HepG2 (cell line): Measurements from ENCODE around the gene TMC4. TPM values are rescaled to one million over a fixed set of nuclear protein-coding genes. Genes with fewer than 3 reads are reported as not detected.
A peak's percentile ranks its signal among the peaks of the same experiment; 100 is the strongest.

Experiments used
- ATRX ChIP-seq: sonication (generic); formaldehyde crosslinking; IDR thresholded peaks from 2 replicates; pipeline ENCODE4 v1.4.0; 2020; ENCODE audit warnings: missing genetic modification reagents, borderline replicate concordance
- CC2D1A ChIP-seq: sonication (generic); formaldehyde crosslinking; IDR thresholded peaks from 2 replicates; pipeline ENCODE4 v1.8.1; 2023; ENCODE audit warnings: mild to moderate bottlenecking, missing genetic modification reagents
- EED ChIP-seq: sonication (generic); formaldehyde crosslinking; IDR thresholded peaks from 2 replicates; pipeline ENCODE4 v1.5.0; 2020; ENCODE audit warnings: mild to moderate bottlenecking, missing genetic modification reagents
- KDM2A ChIP-seq: sonication (generic); formaldehyde crosslinking; IDR thresholded peaks from 2 replicates; pipeline ENCODE4 v1.4.0; 2020; ENCODE audit warnings: low read depth, missing genetic modification reagents, borderline replicate concordance
- MAFG ChIP-seq: sonication (generic); formaldehyde crosslinking; IDR thresholded peaks from 2 replicates; pipeline ENCODE4 v1.5.1; 2020; ENCODE audit warnings: mild to moderate bottlenecking, missing genetic modification reagents
- MED1 ChIP-seq: sonication (generic); formaldehyde crosslinking; IDR thresholded peaks from 2 replicates; pipeline ENCODE4 v1.4.0; 2020; ENCODE audit warnings: missing genetic modification reagents
- POLR2A ChIP-seq, 2 experiments: IDR thresholded peaks; 2 replicates each; pipeline ENCODE4 v1.6.1; 2011; ENCODE audit warnings: low read depth in 2 of 2, low read length in 2 of 2, mild to moderate bottlenecking in 1 of 2, moderate library complexity in 1 of 2; ENCODE audit not compliant: insufficient read depth in 1 of 2
- TBX2 ChIP-seq: sonication (generic); formaldehyde crosslinking; IDR thresholded peaks from 2 replicates; pipeline ENCODE4 v1.5.0; 2020; ENCODE audit warnings: missing genetic modification reagents, mild to moderate bottlenecking, borderline replicate concordance
- TCF7 ChIP-seq: sonication (generic); IDR thresholded peaks from 2 replicates; pipeline ENCODE4 v1.6.1; 2016; ENCODE audit warnings: antibody characterized with exemption, low read depth
- XRCC5 ChIP-seq: fragments of 200-400 bp; formaldehyde crosslinking; optimal IDR thresholded peaks from 2 replicates; pipeline ENCODE3; 2017; ENCODE audit warnings: mild to moderate bottlenecking, low read length
- ZNF432 ChIP-seq: sonication (generic); formaldehyde crosslinking; IDR thresholded peaks from 2 replicates; pipeline ENCODE4 v1.5.0; 2020; ENCODE audit warnings: missing genetic modification reagents, mild to moderate bottlenecking, borderline replicate concordance
- ZNF44 ChIP-seq: sonication (generic); formaldehyde crosslinking; IDR thresholded peaks from 2 replicates; pipeline ENCODE4 v1.5.1; 2020; ENCODE audit warnings: mild to moderate bottlenecking, missing genetic modification reagents
- ZNF451 ChIP-seq: sonication (generic); formaldehyde crosslinking; IDR thresholded peaks from 2 replicates; pipeline ENCODE4 v1.5.0; 2020; ENCODE audit warnings: mild to moderate bottlenecking, missing genetic modification reagents
- ZNF792 ChIP-seq: IDR thresholded peaks from 2 replicates; pipeline ENCODE4 v1.6.1; 2016
- polyA plus RNA-seq, 8 experiments: library from polyadenylated mRNA; depleted of rRNA in 3 of 8; stranded (reverse) in 7 of 8; unstranded in 1 of 8; fragments of >200 nt; fragmentation: Illumina TruSeq in 4 of 8; extraction: Trizol in 4 of 8; gene quantifications; 2 replicates each; pipeline versions ENCODE4 v1.2.1 to v1.2.3, GENCODE V29; 2011 to 2016; ENCODE audit warnings: low read depth in 4 of 8, missing spikeins in 1 of 8, mixed read lengths in 1 of 8; ENCODE audit not compliant: insufficient read depth in 1 of 8
- total RNA-seq, 5 experiments: library from RNA; depleted of rRNA; stranded (reverse); fragments of >200 nt; fragmentation: Illumina TruSeq; extraction: Trizol; gene quantifications; 2 replicates each; pipeline ENCODE4 v1.2.3, GENCODE V29; 2016; ENCODE audit warnings: low read depth in 1 of 5
- TF ChIP-seq, protein P1 (sequence below): sonication (generic); formaldehyde crosslinking; IDR thresholded peaks from 2 replicates; pipeline ENCODE4 v1.4.0; 2020; ENCODE audit warnings: missing genetic modification reagents, mild to moderate bottlenecking, borderline replicate concordance
- TF ChIP-seq, protein P2 (sequence below): sonication (generic); formaldehyde crosslinking; IDR thresholded peaks from 2 replicates; pipeline ENCODE4 v1.8.1; 2022; ENCODE audit warnings: low read depth, mild to moderate bottlenecking, missing genetic modification reagents
- TF ChIP-seq, protein P3 (sequence below): sonication (generic); formaldehyde crosslinking; conservative IDR thresholded peaks from 2 replicates; pipeline ENCODE4 v1.4.0; 2020; ENCODE audit warnings: mild to moderate bottlenecking, missing genetic modification reagents, moderate library complexity
- TF ChIP-seq, protein P4 (sequence below): sonication (generic); formaldehyde crosslinking; IDR thresholded peaks from 2 replicates; pipeline ENCODE4 v1.5.0; 2020; ENCODE audit warnings: missing genetic modification reagents, mild to moderate bottlenecking, borderline replicate concordance
- TF ChIP-seq, protein P5 (sequence below): sonication (generic); formaldehyde crosslinking; IDR thresholded peaks from 2 replicates; pipeline ENCODE4 v1.5.1; 2020; ENCODE audit warnings: missing genetic modification reagents, mild to moderate bottlenecking, borderline replicate concordance

Gene TMC4
- total and polyA plus RNA-seq, 2 of the 13 experiments (the other 11 are each of a cell fraction or from before 2014, with no cell fraction given): 0.13 to 0.24 TPM

DNA sequence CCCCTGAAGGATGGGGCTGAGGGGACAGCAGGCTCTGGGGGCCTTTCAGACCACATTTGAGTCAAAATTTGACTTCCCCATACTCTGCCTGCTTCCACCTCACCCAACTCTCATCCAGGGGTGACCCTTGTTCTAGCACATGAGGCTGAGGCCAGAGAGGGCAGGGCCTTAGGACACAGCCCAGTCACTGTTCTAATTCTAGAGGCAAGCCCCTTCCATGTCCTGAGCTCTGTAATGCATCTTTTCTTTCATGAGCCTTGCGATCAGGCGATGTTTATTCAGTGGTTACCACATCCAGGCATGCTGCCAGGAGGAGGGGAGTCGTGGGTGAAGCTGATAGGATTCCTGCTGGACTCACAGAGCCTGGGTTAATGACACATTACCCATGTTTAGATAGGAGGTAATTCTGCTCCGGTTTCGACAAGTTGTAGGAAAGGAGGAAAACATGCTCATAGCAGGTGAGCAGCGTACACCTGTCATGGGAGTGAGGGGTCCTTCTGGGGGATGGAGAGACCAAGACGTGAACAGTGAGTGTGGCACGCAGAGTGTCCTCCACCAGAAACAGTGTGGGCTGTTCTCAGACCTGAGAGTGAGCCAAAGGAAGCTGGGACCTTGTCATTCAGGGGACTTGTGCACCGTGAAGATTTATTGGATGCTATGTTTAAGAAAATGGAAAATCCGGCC, 37.0 kb upstream of the TMC4 start (continued):
- TF ChIP-seq, protein P1, sequence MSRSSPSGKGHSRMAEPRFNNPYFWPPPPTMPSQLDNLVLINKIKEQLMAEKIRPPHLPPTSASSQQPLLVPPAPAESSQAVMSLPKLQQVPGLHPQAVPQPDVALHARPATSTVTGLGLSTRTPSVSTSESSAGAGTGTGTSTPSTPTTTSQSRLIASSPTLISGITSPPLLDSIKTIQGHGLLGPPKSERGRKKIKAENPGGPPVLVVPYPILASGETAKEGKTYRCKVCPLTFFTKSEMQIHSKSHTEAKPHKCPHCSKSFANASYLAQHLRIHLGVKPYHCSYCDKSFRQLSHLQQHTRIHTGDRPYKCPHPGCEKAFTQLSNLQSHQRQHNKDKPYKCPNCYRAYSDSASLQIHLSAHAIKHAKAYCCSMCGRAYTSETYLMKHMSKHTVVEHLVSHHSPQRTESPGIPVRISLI (CRISPR knock-in tag): no peak
- peak; percentile 55 for TF ChIP-seq TBX2 (CRISPR knock-in tag)
- no peak for TF ChIP-seq ATRX (CRISPR knock-in tag)
- TF ChIP-seq TCF7: peak; percentile 10; the same call in 1 of the 2 replicates
- no peak for TF ChIP-seq EED (CRISPR knock-in tag)
- TF ChIP-seq, protein P2, sequence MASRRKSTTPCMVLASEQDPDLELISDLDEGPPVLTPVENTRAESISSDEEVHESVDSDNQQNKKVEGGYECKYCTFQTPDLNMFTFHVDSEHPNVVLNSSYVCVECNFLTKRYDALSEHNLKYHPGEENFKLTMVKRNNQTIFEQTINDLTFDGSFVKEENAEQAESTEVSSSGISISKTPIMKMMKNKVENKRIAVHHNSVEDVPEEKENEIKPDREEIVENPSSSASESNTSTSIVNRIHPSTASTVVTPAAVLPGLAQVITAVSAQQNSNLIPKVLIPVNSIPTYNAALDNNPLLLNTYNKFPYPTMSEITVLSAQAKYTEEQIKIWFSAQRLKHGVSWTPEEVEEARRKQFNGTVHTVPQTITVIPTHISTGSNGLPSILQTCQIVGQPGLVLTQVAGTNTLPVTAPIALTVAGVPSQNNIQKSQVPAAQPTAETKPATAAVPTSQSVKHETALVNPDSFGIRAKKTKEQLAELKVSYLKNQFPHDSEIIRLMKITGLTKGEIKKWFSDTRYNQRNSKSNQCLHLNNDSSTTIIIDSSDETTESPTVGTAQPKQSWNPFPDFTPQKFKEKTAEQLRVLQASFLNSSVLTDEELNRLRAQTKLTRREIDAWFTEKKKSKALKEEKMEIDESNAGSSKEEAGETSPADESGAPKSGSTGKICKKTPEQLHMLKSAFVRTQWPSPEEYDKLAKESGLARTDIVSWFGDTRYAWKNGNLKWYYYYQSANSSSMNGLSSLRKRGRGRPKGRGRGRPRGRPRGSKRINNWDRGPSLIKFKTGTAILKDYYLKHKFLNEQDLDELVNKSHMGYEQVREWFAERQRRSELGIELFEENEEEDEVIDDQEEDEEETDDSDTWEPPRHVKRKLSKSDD (CRISPR knock-in tag): no peak
- TF ChIP-seq ZNF792: peak; percentile 22; the same call in 1 of the 2 replicates
- TF ChIP-seq POLR2A (IDR thresholded peaks at IDR 0.05; ENCODE audit: insufficient read depth in 1 of 2, low read depth in 2 of 2, low read length in 2 of 2): peak; percentile 16 to 52; a peak in 3 of 4 replicates
- TF ChIP-seq MED1 (CRISPR knock-in tag): peak; percentile 84
- TF ChIP-seq, protein P3, sequence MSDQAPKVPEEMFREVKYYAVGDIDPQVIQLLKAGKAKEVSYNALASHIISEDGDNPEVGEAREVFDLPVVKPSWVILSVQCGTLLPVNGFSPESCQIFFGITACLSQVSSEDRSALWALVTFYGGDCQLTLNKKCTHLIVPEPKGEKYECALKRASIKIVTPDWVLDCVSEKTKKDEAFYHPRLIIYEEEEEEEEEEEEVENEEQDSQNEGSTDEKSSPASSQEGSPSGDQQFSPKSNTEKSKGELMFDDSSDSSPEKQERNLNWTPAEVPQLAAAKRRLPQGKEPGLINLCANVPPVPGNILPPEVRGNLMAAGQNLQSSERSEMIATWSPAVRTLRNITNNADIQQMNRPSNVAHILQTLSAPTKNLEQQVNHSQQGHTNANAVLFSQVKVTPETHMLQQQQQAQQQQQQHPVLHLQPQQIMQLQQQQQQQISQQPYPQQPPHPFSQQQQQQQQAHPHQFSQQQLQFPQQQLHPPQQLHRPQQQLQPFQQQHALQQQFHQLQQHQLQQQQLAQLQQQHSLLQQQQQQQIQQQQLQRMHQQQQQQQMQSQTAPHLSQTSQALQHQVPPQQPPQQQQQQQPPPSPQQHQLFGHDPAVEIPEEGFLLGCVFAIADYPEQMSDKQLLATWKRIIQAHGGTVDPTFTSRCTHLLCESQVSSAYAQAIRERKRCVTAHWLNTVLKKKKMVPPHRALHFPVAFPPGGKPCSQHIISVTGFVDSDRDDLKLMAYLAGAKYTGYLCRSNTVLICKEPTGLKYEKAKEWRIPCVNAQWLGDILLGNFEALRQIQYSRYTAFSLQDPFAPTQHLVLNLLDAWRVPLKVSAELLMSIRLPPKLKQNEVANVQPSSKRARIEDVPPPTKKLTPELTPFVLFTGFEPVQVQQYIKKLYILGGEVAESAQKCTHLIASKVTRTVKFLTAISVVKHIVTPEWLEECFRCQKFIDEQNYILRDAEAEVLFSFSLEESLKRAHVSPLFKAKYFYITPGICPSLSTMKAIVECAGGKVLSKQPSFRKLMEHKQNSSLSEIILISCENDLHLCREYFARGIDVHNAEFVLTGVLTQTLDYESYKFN (CRISPR knock-in tag): peak; percentile 78
- TF ChIP-seq XRCC5: peak; percentile 14
- no peak for TF ChIP-seq ZNF44
- peak; percentile 48; the same call in 1 of the 2 replicates for TF ChIP-seq KDM2A
- TF ChIP-seq ZNF451 (CRISPR knock-in tag): peak; percentile 57; the same call in 1 of the 2 replicates
- no peak for TF ChIP-seq ZNF432
- TF ChIP-seq MAFG (CRISPR knock-in tag): no peak
- TF ChIP-seq, protein P4, sequence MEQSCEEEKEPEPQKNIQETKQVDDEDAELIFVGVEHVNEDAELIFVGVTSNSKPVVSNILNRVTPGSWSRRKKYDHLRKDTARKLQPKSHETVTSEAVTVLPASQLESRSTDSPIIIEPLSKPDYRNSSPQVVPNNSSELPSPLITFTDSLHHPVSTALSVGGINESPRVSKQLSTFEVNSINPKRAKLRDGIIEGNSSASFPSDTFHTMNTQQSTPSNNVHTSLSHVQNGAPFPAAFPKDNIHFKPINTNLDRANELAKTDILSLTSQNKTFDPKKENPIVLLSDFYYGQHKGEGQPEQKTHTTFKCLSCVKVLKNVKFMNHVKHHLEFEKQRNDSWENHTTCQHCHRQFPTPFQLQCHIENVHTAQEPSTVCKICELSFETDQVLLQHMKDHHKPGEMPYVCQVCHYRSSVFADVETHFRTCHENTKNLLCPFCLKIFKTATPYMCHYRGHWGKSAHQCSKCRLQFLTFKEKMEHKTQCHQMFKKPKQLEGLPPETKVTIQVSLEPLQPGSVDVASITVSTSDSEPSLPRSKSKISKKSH (CRISPR knock-in tag): no peak
- TF ChIP-seq CC2D1A (CRISPR knock-in tag): no peak
- TF ChIP-seq, protein P5, sequence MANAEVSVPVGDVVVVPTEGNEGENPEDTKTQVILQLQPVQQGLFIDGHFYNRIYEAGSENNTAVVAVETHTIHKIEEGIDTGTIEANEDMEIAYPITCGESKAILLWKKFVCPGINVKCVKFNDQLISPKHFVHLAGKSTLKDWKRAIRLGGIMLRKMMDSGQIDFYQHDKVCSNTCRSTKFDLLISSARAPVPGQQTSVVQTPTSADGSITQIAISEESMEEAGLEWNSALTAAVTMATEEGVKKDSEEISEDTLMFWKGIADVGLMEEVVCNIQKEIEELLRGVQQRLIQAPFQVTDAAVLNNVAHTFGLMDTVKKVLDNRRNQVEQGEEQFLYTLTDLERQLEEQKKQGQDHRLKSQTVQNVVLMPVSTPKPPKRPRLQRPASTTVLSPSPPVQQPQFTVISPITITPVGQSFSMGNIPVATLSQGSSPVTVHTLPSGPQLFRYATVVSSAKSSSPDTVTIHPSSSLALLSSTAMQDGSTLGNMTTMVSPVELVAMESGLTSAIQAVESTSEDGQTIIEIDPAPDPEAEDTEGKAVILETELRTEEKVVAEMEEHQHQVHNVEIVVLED: no peak
